PC-3 (cell line): ENCODE results near the gene GNL2. TPM values are rescaled to one million over a fixed set of nuclear protein-coding genes. Genes with fewer than 3 reads are reported as not detected.

Experiments
- ATAC-seq: fragments of 200-7000 bp; cut with Tn5 transposase; 2 replicates; pipeline ENCODE4 v1.9.1; 2020; ENCODE audit warnings: mild to moderate bottlenecking, moderate library complexity
- Bru-seq: library from RNA; stranded (reverse); fragments of 400-500 nt; gene quantifications from one replicate; lab custom pipeline; 2021; lab: Mats Ljungman, UMichigan
- BruChase-seq, 2 experiments: library from RNA; stranded (reverse); fragments of 400-500 nt; gene quantifications; one replicate each; lab custom pipeline; 2021; lab: Mats Ljungman, UMichigan
- BruUV-seq: library from RNA; stranded (reverse); fragments of 400-500 nt; replicated peaks from 2 replicates; lab custom pipeline; 2021; lab: Mats Ljungman, UMichigan
- CTCF ChIA-PET: fragments of 300-600 bp; sonication (Branson Sonifier 250); formaldehyde crosslinking; loops from one replicate; lab custom pipeline; 2022; ENCODE audit warnings: antibody characterized with exemption; lab: Charles Lee
- POLR2A ChIA-PET: fragments of 300-600 bp; sonication (Branson Sonifier 250); formaldehyde crosslinking; loops from one replicate; lab custom pipeline; 2022; ENCODE audit warnings: antibody characterized with exemption; ENCODE audit not compliant: unreplicated experiment; lab: Charles Lee
- DNase-seq: peaks from one replicate; pipeline ENCODE4 v3.0.0-alpha.2; 2015
- H2AFZ ChIP-seq: fragments of 300-600 bp; sonication (generic); 2 replicates; pipeline ENCODE4 v1.6.0; 2016; ENCODE audit warnings: antibody characterized with exemption, low read length
- H3F3A ChIP-seq: fragments of 300-600 bp; sonication (generic); one replicate; pipeline ENCODE4 v1.6.0; 2017; ENCODE audit warnings: antibody characterized with exemption, low read length, control low read depth, mild to moderate bottlenecking; ENCODE audit not compliant: unreplicated experiment
- H3K27ac ChIP-seq: fragments of 300-600 bp; sonication (generic); 2 replicates; pipeline ENCODE4 v1.5.1; 2016; ENCODE audit warnings: mild to moderate bottlenecking, low read length
- H3K27me3 ChIP-seq: fragments of 300-600 bp; sonication (generic); 2 replicates; pipeline ENCODE4 v1.6.1; 2016; ENCODE audit warnings: low read length, mixed read lengths
- H3K36me3 ChIP-seq: fragments of 300-600 bp; sonication (generic); 2 replicates; pipeline ENCODE4 v1.6.1; 2016; ENCODE audit warnings: low read depth, mixed run types, low read length, mixed read lengths
- H3K4me1 ChIP-seq: fragments of 300-600 bp; sonication (generic); 2 replicates; pipeline ENCODE4 v1.5.1; 2016; ENCODE audit warnings: low read length; ENCODE audit not compliant: insufficient read depth
- H3K4me2 ChIP-seq: fragments of 300-600 bp; sonication (generic); 2 replicates; pipeline ENCODE4 v1.6.0; 2016; ENCODE audit warnings: low read length
- H3K4me3 ChIP-seq: fragments of 300-600 bp; sonication (generic); 2 replicates; pipeline ENCODE4 v1.5.1; 2016; ENCODE audit warnings: mild to moderate bottlenecking, low read length, mixed read lengths
- H3K79me2 ChIP-seq: fragments of 300-600 bp; sonication (generic); 2 replicates; pipeline ENCODE4 v1.6.1; 2017; ENCODE audit warnings: low read length, mixed read lengths
- H3K9ac ChIP-seq: fragments of 300-600 bp; sonication (generic); 2 replicates; pipeline ENCODE4 v1.6.0; 2016; ENCODE audit warnings: mild to moderate bottlenecking, low read length
- H3K9me2 ChIP-seq: fragments of 300-600 bp; sonication (generic); replicated peaks from 2 replicates; pipeline ENCODE4 v1.6.1; 2016; ENCODE audit warnings: mixed run types, low read length, mixed read lengths
- H3K9me3 ChIP-seq: fragments of 300-600 bp; sonication (generic); 2 replicates; pipeline ENCODE4 v1.6.1; 2016; ENCODE audit warnings: low read length, mixed read lengths
- H4K20me1 ChIP-seq: fragments of 300-600 bp; sonication (generic); 2 replicates; pipeline ENCODE4 v1.6.1; 2016; ENCODE audit warnings: low read length, mixed read lengths
- CTCF ChIP-seq: fragments of 300-600 bp; sonication (generic); conservative IDR thresholded peaks from 2 replicates; pipeline ENCODE4 v1.5.1; 2017; ENCODE audit warnings: antibody characterized with exemption, low read depth, mild to moderate bottlenecking, low read length
- EZH2 ChIP-seq: fragments of 300-600 bp; sonication (generic); IDR thresholded peaks from one replicate; pipeline ENCODE4 v1.6.1; 2017; ENCODE audit warnings: antibody characterized with exemption, mild to moderate bottlenecking, low read length; ENCODE audit not compliant: unreplicated experiment
- EZH2phosphoT487 ChIP-seq: fragments of 300-600 bp; sonication (generic); IDR thresholded peaks from 2 replicates; pipeline ENCODE4 v1.6.1; 2018; ENCODE audit warnings: mild to moderate bottlenecking, antibody characterized with exemption, low read length, borderline replicate concordance
- intact Hi-C: fragments of 100-400 bp; cut with micrococcal nuclease; formaldehyde crosslinking; loops from 2 replicates; pipeline ENCODE4 v1.9.0; 2023
- long read RNA-seq: library from polyadenylated mRNA; unstranded; transcript quantifications from one replicate; pipeline ENCODE4 v2.0.0, GENCODE V29; 2021; ENCODE audit not compliant: unreplicated experiment
- total RNA-seq: library from RNA; depleted of rRNA; stranded (reverse); fragments of >200 nt; gene quantifications from 2 replicates; pipeline ENCODE4 v1.2.3, GENCODE V29; 2014; rRNA removed

The GNL2 gene
- total RNA-seq (93.4 and 110 TPM in 2 replicates), Bru-seq, nascent RNA (percentile 91 among the genes with signal in this experiment), BruChase-seq, experiment 1, labeled RNA remaining after a 6-hour chase (percentile 93 among the genes with signal in this experiment), BruChase-seq, experiment 2, labeled RNA remaining after a 2-hour chase (percentile 92 among the genes with signal in this experiment)
- long read RNA-seq, transcript GNL2-201 (16 exons, 2,334 nt), result major isoform, 59 of 116 reads
- long read RNA-seq, partial matches to known transcripts, result 30 of 116 reads
- long read RNA-seq, other reads (novel, unspliced or antisense), result 23 of 116 reads

- peak within 1 kb of the TSS; percentile 96 for H3K4me3 ChIP-seq
- H3K9ac ChIP-seq, result peak within 1 kb of the TSS; percentile 97
- TF ChIP-seq EZH2phosphoT487 (no peak), EZH2 (no peak), CTCF (no peak)
- peak within 1 kb of the TSS; percentile 90 for H3K4me2 ChIP-seq
- ATAC-seq (peak; percentile 98), DNase-seq (peak; percentile 97)
- ChIA-PET POLR2A (interaction anchor here (0.6 to 1.0 kb wide), 3 partner anchors 37 to 96 kb away, joined by 3 to 5 read pairs (median 3); no protein-coding TSS in a partner anchor), CTCF (interaction anchor here (1.1 kb wide), 1 partner anchor 111 kb away, joined by 3 read pairs; no protein-coding TSS in a partner anchor)
- peaks cover 20% of the 10 kb centered on the region for H4K20me1 ChIP-seq
- peaks cover 41% of the 10 kb centered on the region for H3K79me2 ChIP-seq
- H3K27ac ChIP-seq, result peak within 1 kb of the TSS; percentile 71
- no peaks in the 10 kb centered on the region for H3K9me3 ChIP-seq
- H3K36me3 ChIP-seq, result peaks cover 27% of the 10 kb centered on the region
- H2AFZ ChIP-seq, result peak within 1 kb of the TSS; percentile 90
- BruUV-seq, result TSS peak; percentile 62
- no peaks in the 10 kb centered on the region for H3F3A ChIP-seq
- H3K4me1 ChIP-seq, result peaks cover 15% of the 10 kb centered on the region
- H3K27me3 ChIP-seq, result no peaks in the 10 kb centered on the region
- intact Hi-C loops, result loop anchor here (2.0 to 5.0 kb wide), 2 partner anchors 19 to 97 kb away; partner anchors contain the start of gene CDCA8
- no peaks in the 10 kb centered on the region for H3K9me2 ChIP-seq
Measured at GRCh38 chr1:37595440-37596181, at the start of gene GNL2. TSS of gene GNL2 (minus strand) at chr1:37595937. CDS start at chr1:37595822, 115 bp downstream.

- Histone ChIP-seq H3K36me3 (no peaks in the 10 kb centered on the region), H3K4me2 (no peak overlapping the region), H3K9ac (no peak overlapping the region), H3K79me2 (no peaks in the 10 kb centered on the region), H3F3A (no peaks in the 10 kb centered on the region), H3K9me2 (no peaks in the 10 kb centered on the region), H3K4me1 (no peaks in the 10 kb centered on the region), H3K27ac (no peak overlapping the region), H3K9me3 (no peaks in the 10 kb centered on the region), H2AFZ (no peak overlapping the region), H4K20me1 (no peaks in the 10 kb centered on the region), H3K4me3 (no peak overlapping the region), H3K27me3 (peaks cover 74% of the 10 kb centered on the region)
- DNase-seq (no peak), ATAC-seq (no peak)
- POLR2A ChIA-PET, result no interaction called here
- intact Hi-C loops, result no loop called here
- CTCF ChIA-PET, result no interaction called here
- no TSS peak for BruUV-seq
- TF ChIP-seq EZH2, result no peak
- no peak for TF ChIP-seq EZH2phosphoT487
- TF ChIP-seq CTCF, result no peak
Measured at GRCh38 chr1:37641059-37641458, 45.3 kb upstream of the GNL2 start.
